H9 (cell line): ENCODE results near the gene KCNC2. TPM values are rescaled to one million over a fixed set of nuclear protein-coding genes. Genes with fewer than 3 reads are reported as not detected.

Experiments used
- DNase-seq: peaks from one replicate; pipeline ENCODE4 v3.0.0-alpha.2; 2017
- H2AFZ ChIP-seq: one replicate; pipeline ENCODE4 v1.6.1; 2013; ENCODE audit warnings: mild to moderate bottlenecking, low read length, control low read depth, moderate library complexity
- H2AK5ac ChIP-seq: 2 replicates; pipeline ENCODE4 v1.6.1; 2013; ENCODE audit warnings: low read length, control low read depth, mixed read lengths; ENCODE audit not compliant: insufficient read length
- H2BK120ac ChIP-seq: one replicate; pipeline ENCODE4 v1.6.1; 2013; ENCODE audit warnings: low read depth, mild to moderate bottlenecking, low read length, control low read depth, inconsistent platforms; ENCODE audit not compliant: poor library complexity, severe bottlenecking
- H2BK12ac ChIP-seq: 2 replicates; pipeline ENCODE4 v1.6.1; 2013; ENCODE audit warnings: low read length, control low read depth, mixed read lengths, low read depth; ENCODE audit not compliant: insufficient read length
- H2BK15ac ChIP-seq: 2 replicates; pipeline ENCODE4 v1.6.1; 2013; ENCODE audit warnings: low read depth, low read length, control low read depth
- H2BK20ac ChIP-seq: one replicate; pipeline ENCODE4 v1.6.1; 2013; ENCODE audit warnings: low read depth, mild to moderate bottlenecking, low read length, control low read depth, inconsistent platforms; ENCODE audit not compliant: poor library complexity, severe bottlenecking
- H2BK5ac ChIP-seq: 2 replicates; pipeline ENCODE4 v1.6.1; 2013; ENCODE audit warnings: low read length, control low read depth, mixed read lengths; ENCODE audit not compliant: insufficient read length
- H3K14ac ChIP-seq: 2 replicates; pipeline ENCODE4 v1.6.1; 2013; ENCODE audit warnings: low read length, control low read depth; ENCODE audit not compliant: insufficient read depth
- H3K18ac ChIP-seq: 2 replicates; pipeline ENCODE4 v1.6.1; 2013; ENCODE audit warnings: low read depth, mild to moderate bottlenecking, mixed read lengths, low read length, control low read depth; ENCODE audit not compliant: insufficient read length
- H3K23ac ChIP-seq: 2 replicates; pipeline ENCODE4 v1.6.1; 2013; ENCODE audit warnings: low read length, control low read depth, mixed read lengths, low read depth; ENCODE audit not compliant: insufficient read length
- H3K23me2 ChIP-seq: 2 replicates; pipeline ENCODE4 v1.6.1; 2013; ENCODE audit warnings: low read depth, mild to moderate bottlenecking, mixed read lengths, low read length, control low read depth; ENCODE audit not compliant: insufficient read length, poor library complexity, severe bottlenecking
- H3K27ac ChIP-seq: 2 replicates; pipeline ENCODE4 v1.5.1; 2013; ENCODE audit warnings: low read length, control low read depth, mixed read lengths, low read depth; ENCODE audit not compliant: insufficient read length
- H3K27me3 ChIP-seq: 2 replicates; pipeline ENCODE4 v1.6.1; 2013; ENCODE audit warnings: low read length, control low read depth, inconsistent platforms; ENCODE audit not compliant: insufficient read depth
- H3K4ac ChIP-seq: 2 replicates; pipeline ENCODE4 v1.6.1; 2013; ENCODE audit warnings: low read depth, mild to moderate bottlenecking, control low read depth, inconsistent platforms, low read length, moderate library complexity
- H3K4me1 ChIP-seq: 2 replicates; pipeline ENCODE4 v1.6.1; 2013; ENCODE audit warnings: low read length, control low read depth, inconsistent platforms; ENCODE audit not compliant: insufficient read depth
- H3K4me2 ChIP-seq: 2 replicates; pipeline ENCODE4 v1.6.1; 2013; ENCODE audit warnings: low read length, control low read depth, mixed read lengths; ENCODE audit not compliant: insufficient read length, insufficient read depth
- H3K56ac ChIP-seq: 2 replicates; pipeline ENCODE4 v1.6.1; 2013; ENCODE audit warnings: low read depth, mild to moderate bottlenecking, mixed read lengths, low read length, control low read depth; ENCODE audit not compliant: insufficient read length
- H3K79me1 ChIP-seq: 2 replicates; pipeline ENCODE4 v1.6.1; 2013; ENCODE audit warnings: low read depth, mild to moderate bottlenecking, moderate library complexity, low read length, control low read depth, inconsistent platforms; ENCODE audit not compliant: insufficient read depth, poor library complexity, severe bottlenecking
- H3K79me2 ChIP-seq: 2 replicates; pipeline ENCODE4 v1.6.1; 2013; ENCODE audit warnings: low read length, control low read depth, inconsistent platforms; ENCODE audit not compliant: insufficient read depth
- H3K9ac ChIP-seq: 2 replicates; pipeline ENCODE4 v1.6.1; 2013; ENCODE audit warnings: low read length, control low read depth, mixed read lengths; ENCODE audit not compliant: insufficient read length; ENCODE audit errors: extremely low read depth
- H3K9me3 ChIP-seq: one replicate; pipeline ENCODE4 v1.6.1; 2013; ENCODE audit warnings: low read depth, low read length, inconsistent platforms; ENCODE audit not compliant: control insufficient read depth
- H3T11ph ChIP-seq: one replicate; pipeline ENCODE4 v1.6.1; 2013; ENCODE audit warnings: mild to moderate bottlenecking, low read length, control low read depth, inconsistent platforms
- H4K20me1 ChIP-seq: one replicate; pipeline ENCODE4 v1.6.1; 2013; ENCODE audit not compliant: control insufficient read depth, insufficient read length, insufficient read depth
- H4K5ac ChIP-seq: 2 replicates; pipeline ENCODE4 v1.6.1; 2013; ENCODE audit warnings: low read depth, mild to moderate bottlenecking, mixed read lengths, low read length, control low read depth; ENCODE audit not compliant: insufficient read length
- H4K8ac ChIP-seq: replicated peaks from 2 replicates; pipeline ENCODE4 v1.6.1; 2013; ENCODE audit warnings: low read length, control low read depth, mixed read lengths, low read depth; ENCODE audit not compliant: insufficient read length
- H4K91ac ChIP-seq: 2 replicates; pipeline ENCODE4 v1.6.1; 2013; ENCODE audit warnings: low read depth, mild to moderate bottlenecking, moderate library complexity, mixed read lengths, low read length, control low read depth; ENCODE audit not compliant: insufficient read length
- H3K27ac Mint-ChIP-seq, 3 experiments: 2 replicates in 2 of 3; 3 replicates in 1 of 3; pipeline ENCODE4 v1.8.0; 2020 to 2021; ENCODE audit warnings: mixed read lengths in 3 of 3, mild to moderate bottlenecking in 1 of 3, moderate library complexity in 1 of 3
- H3K27me3 Mint-ChIP-seq: 2 replicates; pipeline ENCODE4 v1.8.0; 2021; ENCODE audit warnings: low read depth, mild to moderate bottlenecking, moderate library complexity, mixed read lengths
- H3K36me3 Mint-ChIP-seq, 3 experiments: 2 replicates in 2 of 3; 3 replicates in 1 of 3; pipeline ENCODE4 v1.8.0; 2020 to 2021; ENCODE audit warnings: low read depth in 3 of 3, mixed read lengths in 3 of 3; ENCODE audit not compliant: insufficient read depth in 1 of 3
- H3K4me1 Mint-ChIP-seq, 2 experiments: 2 replicates each; pipeline ENCODE4 v1.8.0; 2020; ENCODE audit warnings: mixed read lengths in 2 of 2
- H3K4me3 Mint-ChIP-seq, 2 experiments: 2 replicates in 1 of 2; 3 replicates in 1 of 2; pipeline ENCODE4 v1.8.0; 2020 to 2021; ENCODE audit warnings: mild to moderate bottlenecking in 2 of 2, mixed read lengths in 2 of 2, moderate library complexity in 1 of 2
- H3K9me3 Mint-ChIP-seq, 2 experiments: 2 replicates in 1 of 2; 3 replicates in 1 of 2; pipeline ENCODE4 v1.8.0; 2020; ENCODE audit warnings: mild to moderate bottlenecking in 2 of 2, mixed read lengths in 2 of 2, moderate library complexity in 1 of 2
- CTCF ChIP-seq: fragments of 200-600 bp; sonication (generic); conservative IDR thresholded peaks from 3 replicates; pipeline ENCODE4 v1.8.0; 2021; ENCODE audit warnings: antibody characterized with exemption, mild to moderate bottlenecking
- WGBS: extraction: QIAGEN DNeasy Blood & Tissue Kit; methylation state at CpG from one replicate; pipeline ENCODE4 v1.1.7; 2013; ENCODE audit warnings: missing lambda C conversion rate, low lambda C conversion rate, mixed read lengths; ENCODE audit not compliant: insufficient read length; ENCODE audit errors: extremely low coverage; 5-methylcytosine and 5-hydroxymethylcytosine counted together
- total RNA-seq: library from RNA; stranded (reverse); gene quantifications from 2 replicates; pipeline ENCODE4 v1.2.1, GENCODE V29; 2021

The KCNC2 gene
- total RNA-seq, 1 experiment from 2014 or later = not detected

GRCh38 chr12:75047885-75048525, 161.6 kb downstream of the KCNC2 start:
- H3K4ac ChIP-seq = no peak overlapping the region
- no peak overlapping the region for H3T11ph ChIP-seq
- no CpG with 5 or more reads among the region's 10 CpGs for WGBS
- no peak overlapping the region for H2AFZ ChIP-seq
- no peak for TF ChIP-seq CTCF
- no peaks in the 10 kb centered on the region for H3K27me3 ChIP-seq
- H2BK12ac ChIP-seq = no peak overlapping the region
- no peak for DNase-seq
- H3K9ac ChIP-seq = no peak overlapping the region
- no peaks in the 10 kb centered on the region for H3K79me1 ChIP-seq
- no peaks in the 10 kb centered on the region for H3K79me2 ChIP-seq
- no peak overlapping the region for H3K23ac ChIP-seq
- no peak overlapping the region for H4K91ac ChIP-seq
- H3K23me2 ChIP-seq = no peaks in the 10 kb centered on the region
- H3K4me3 Mint-ChIP-seq = no peak overlapping the region
- H3K27me3 Mint-ChIP-seq = no peaks in the 10 kb centered on the region
- no peak overlapping the region for H3K18ac ChIP-seq
- H3K4me2 ChIP-seq = no peak overlapping the region
- no peak overlapping the region for H2BK5ac ChIP-seq
- no peak overlapping the region for H2BK15ac ChIP-seq
- no peaks in the 10 kb centered on the region for H3K36me3 Mint-ChIP-seq
- no peak overlapping the region for H4K8ac ChIP-seq
- H3K4me1 Mint-ChIP-seq = no peaks in the 10 kb centered on the region
- no peaks in the 10 kb centered on the region for H3K9me3 ChIP-seq
- H3K27ac Mint-ChIP-seq = no peak overlapping the region
- no peak overlapping the region for H2BK20ac ChIP-seq
- H3K56ac ChIP-seq = no peak overlapping the region
- H3K27ac ChIP-seq = no peak overlapping the region
- H2AK5ac ChIP-seq = no peak overlapping the region
- no peak overlapping the region; the same call in 1 of the 2 replicates for H3K14ac ChIP-seq
- no peak overlapping the region for H4K5ac ChIP-seq
- H3K9me3 Mint-ChIP-seq = no peaks in the 10 kb centered on the region
- no peaks in the 10 kb centered on the region for H4K20me1 ChIP-seq
- H2BK120ac ChIP-seq = no peak overlapping the region
- H3K4me1 ChIP-seq = no peaks in the 10 kb centered on the region
